ENCODE measurements around the gene RSF1.

GRCh38 chr11:77813256-77813655, 7.3 kb downstream of the RSF1 start:
- no peak for TF ChIP-seq CTCF (IDR thresholded peaks at IDR 0.05)
- TF ChIP-seq POLR2A (IDR thresholded peaks at IDR 0.05) = no peak
